H1 (cell line): ENCODE data around the gene LTBP4. TPM values are rescaled to one million over a fixed set of nuclear protein-coding genes. Genes with fewer than 3 reads are reported as not detected.

ENCODE experiments used
- BRCA1 ChIP-seq: IDR thresholded peaks from 2 replicates; pipeline ENCODE4 v1.6.1; 2012; ENCODE audit warnings: low read depth, low read length, improper control_type of control experiment
- FOSL1 ChIP-seq: IDR thresholded peaks from 2 replicates; pipeline ENCODE4 v1.6.1; 2011; ENCODE audit warnings: mild to moderate bottlenecking, low read depth, low read length, moderate library complexity; ENCODE audit not compliant: insufficient read depth
- NRF1 ChIP-seq: IDR thresholded peaks from 2 replicates; pipeline ENCODE4 v1.6.1; 2011; ENCODE audit warnings: mild to moderate bottlenecking, low read depth, low read length, improper control_type of control experiment
- PHF8 ChIP-seq: fragments of 200-600 bp; sonication (generic); conservative IDR thresholded peaks from 2 replicates; pipeline ENCODE4 v1.7.1; 2012; ENCODE audit warnings: low read depth, mild to moderate bottlenecking, inconsistent platforms, low read length, moderate library complexity
- POLR2A ChIP-seq, 2 experiments: IDR thresholded peaks; 1 replicate in 1 of 2; 2 replicates in 1 of 2; pipeline ENCODE4 v1.6.1; 2011; ENCODE audit warnings: low read depth in 2 of 2, low read length in 2 of 2, mild to moderate bottlenecking in 2 of 2; ENCODE audit errors: control extremely low read depth in 1 of 2
- RAD21 ChIP-seq, 2 experiments: IDR thresholded peaks in 1 of 2; conservative IDR thresholded peaks in 1 of 2; 2 replicates each; pipeline ENCODE4 v1.6.1; 2011; ENCODE audit warnings: low read depth in 2 of 2, low read length in 2 of 2, improper control_type of control experiment in 1 of 2, inconsistent platforms in 1 of 2, mild to moderate bottlenecking in 1 of 2, moderate library complexity in 1 of 2
- TAF7 ChIP-seq: optimal IDR thresholded peaks from 2 replicates; pipeline ENCODE3; 2011; ENCODE audit warnings: low read depth, mild to moderate bottlenecking, inconsistent platforms, low read length, moderate library complexity, borderline replicate concordance
- polyA plus RNA-seq, 7 experiments: library from polyadenylated mRNA; depleted of rRNA in 3 of 7; stranded (reverse) in 5 of 7; unstranded in 2 of 7; fragments of >200 nt in 5 of 7; fragments of 200-250 nt in 2 of 7; gene quantifications; 1 replicate in 5 of 7; 2 replicates in 1 of 7; 4 replicates in 1 of 7; pipeline versions ENCODE4 v1.2.1 to v1.2.3, GENCODE V29; 2011 to 2013; ENCODE audit warnings: missing spikeins in 2 of 7, mixed read lengths in 2 of 7
- total RNA-seq: library from RNA; stranded (reverse); fragmentation: NEBNext Ultra II Directional; extraction: Animal tissue kit (Norgen Biotek cat#: 25700); gene quantifications from 2 replicates; pipeline ENCODE4 v1.2.1, GENCODE V29; 2021
- TF ChIP-seq, protein P1 (sequence below): IDR thresholded peaks from 2 replicates; pipeline ENCODE4 v1.6.1; 2011; ENCODE audit warnings: low read length, improper control_type of control experiment
- TF ChIP-seq, protein P2 (sequence below): IDR thresholded peaks from 2 replicates; pipeline ENCODE4 v1.6.1; 2012; ENCODE audit warnings: inconsistent platforms

Gene LTBP4
- total and polyA plus RNA-seq, 2 of the 8 experiments (the other 6 are each of a cell fraction or from before 2014, with no cell fraction given) = 54.5 to 77.1 TPM

DNA sequence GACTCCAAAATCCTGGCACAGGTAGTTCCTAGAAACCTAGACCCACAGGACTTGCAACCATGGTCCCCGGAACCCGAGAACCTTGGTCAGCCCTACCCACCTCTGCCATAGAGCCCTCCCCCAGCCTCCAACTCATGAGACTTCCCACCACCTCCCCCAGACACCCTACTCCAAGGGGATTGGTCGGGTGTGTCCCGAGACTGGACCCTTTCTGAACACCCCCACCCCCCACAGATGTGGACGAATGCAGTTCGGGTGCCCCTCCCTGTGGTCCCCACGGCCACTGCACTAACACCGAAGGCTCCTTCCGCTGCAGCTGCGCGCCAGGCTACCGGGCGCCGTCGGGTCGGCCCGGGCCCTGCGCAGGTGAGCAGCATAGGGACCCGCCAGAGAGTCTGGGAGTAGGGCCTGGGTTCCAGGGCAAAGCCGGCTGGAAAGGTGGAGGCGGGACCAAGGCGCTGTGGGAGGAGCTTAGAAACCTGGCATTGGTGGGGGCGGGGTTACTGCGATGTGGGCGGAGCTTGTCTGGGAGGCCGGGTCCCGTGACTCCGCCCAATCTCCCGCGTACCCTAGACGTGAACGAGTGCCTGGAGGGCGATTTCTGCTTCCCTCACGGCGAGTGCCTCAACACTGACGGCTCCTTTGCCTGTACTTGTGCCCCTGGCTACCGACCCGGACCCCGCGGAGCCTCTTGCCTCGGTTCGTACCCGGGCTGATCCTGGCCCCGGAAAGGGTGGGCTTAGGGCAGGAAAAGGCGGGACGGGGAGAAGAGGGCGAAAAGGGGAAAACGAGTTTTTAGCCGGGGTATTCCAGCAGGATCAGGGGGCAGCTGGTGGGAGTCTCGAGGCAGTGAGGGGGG, 11.9 kb downstream of the LTBP4 start (continued):
- peak; percentile 42 for TF ChIP-seq TAF7
- TF ChIP-seq, protein P1, sequence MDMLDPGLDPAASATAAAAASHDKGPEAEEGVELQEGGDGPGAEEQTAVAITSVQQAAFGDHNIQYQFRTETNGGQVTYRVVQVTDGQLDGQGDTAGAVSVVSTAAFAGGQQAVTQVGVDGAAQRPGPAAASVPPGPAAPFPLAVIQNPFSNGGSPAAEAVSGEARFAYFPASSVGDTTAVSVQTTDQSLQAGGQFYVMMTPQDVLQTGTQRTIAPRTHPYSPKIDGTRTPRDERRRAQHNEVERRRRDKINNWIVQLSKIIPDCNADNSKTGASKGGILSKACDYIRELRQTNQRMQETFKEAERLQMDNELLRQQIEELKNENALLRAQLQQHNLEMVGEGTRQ = peak; percentile 33; the same call in 1 of the 2 replicates
- 0 out of 2 replicates have a peak, but pooled peaks have one; percentile 48 for TF ChIP-seq PHF8
- no peak for TF ChIP-seq FOSL1
- TF ChIP-seq, protein P2, sequence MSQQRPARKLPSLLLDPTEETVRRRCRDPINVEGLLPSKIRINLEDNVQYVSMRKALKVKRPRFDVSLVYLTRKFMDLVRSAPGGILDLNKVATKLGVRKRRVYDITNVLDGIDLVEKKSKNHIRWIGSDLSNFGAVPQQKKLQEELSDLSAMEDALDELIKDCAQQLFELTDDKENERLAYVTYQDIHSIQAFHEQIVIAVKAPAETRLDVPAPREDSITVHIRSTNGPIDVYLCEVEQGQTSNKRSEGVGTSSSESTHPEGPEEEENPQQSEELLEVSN = peak; percentile 71; the same call in 1 of the 2 replicates
- no peak for TF ChIP-seq RAD21 (IDR thresholded peaks at IDR 0.05 in 1 of 2, conservative IDR thresholded peaks at IDR 0.05 in 1 of 2; ENCODE audit: low read depth in 2 of 2, low read length in 2 of 2)
- TF ChIP-seq NRF1 = peak; percentile 33
- no peak for TF ChIP-seq BRCA1
- peak in 1 of 2 experiments; percentile 59; a peak in 1 of 3 replicates for TF ChIP-seq POLR2A (IDR thresholded peaks at IDR 0.05; ENCODE audit: control extremely low read depth in 1 of 2, low read depth in 2 of 2, low read length in 2 of 2)
